HG02798 (cell line): Measurements from ENCODE around the gene WIPF2.
A peak's percentile ranks its signal among the peaks of the same experiment; 100 is the strongest.

ENCODE experiments used
- ATAC-seq: cut with Tn5 transposase; IDR thresholded peaks from one replicate; pipeline ENCODE4 v1.9.1; 2021; ENCODE audit warnings: mild to moderate bottlenecking; ENCODE audit not compliant: unreplicated experiment, poor library complexity

Gene WIPF2

DNA sequence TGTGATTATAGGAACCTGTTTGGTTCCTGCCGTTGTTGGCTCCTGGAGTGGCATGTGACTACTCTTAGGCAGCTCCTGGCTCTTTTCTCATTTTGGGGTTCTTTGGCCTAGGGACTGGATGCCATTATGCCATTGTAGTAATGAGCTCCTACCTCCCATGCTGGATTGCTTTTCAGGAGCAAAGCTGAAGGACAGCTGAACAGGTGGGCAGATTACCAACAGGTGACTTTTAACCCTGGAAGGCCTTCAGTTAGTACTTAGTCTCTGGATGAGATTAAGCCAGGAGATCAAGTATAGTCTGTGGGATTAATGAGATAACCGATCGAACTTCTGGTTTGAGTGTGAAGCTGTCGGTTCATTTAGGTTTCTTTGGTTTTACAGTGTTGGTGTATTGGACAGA is 25.2 kb downstream of the WIPF2 start:
- ATAC-seq, result no peak

DNA sequence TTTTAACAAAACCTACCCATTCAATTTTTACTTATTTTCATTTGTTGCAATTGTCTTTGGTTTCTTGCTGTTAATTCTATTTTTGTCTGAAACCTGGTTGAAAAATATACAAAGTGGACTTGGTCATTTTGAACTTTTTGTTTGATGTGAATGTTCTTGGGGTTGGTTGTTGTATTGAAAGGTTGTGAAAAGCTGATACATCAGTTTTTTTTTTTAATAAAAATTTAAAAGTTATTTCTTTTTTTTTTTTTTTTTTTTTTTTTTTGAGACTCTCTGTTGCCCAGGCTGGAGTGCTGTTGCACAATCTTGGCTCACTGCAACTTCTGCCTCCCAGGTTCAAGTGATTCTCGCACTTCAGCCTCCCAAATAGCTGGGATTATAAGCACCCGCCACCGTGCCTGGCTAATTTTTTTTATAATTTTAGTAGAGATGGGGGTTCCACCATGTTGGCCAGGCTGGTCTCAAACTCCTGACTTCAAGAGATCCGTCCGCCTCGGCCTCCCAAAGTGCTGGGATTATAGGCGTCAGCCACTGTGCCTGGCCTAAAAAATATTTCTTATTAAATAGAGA is 28.9 kb downstream of the WIPF2 start:
- ATAC-seq, result no peak

DNA sequence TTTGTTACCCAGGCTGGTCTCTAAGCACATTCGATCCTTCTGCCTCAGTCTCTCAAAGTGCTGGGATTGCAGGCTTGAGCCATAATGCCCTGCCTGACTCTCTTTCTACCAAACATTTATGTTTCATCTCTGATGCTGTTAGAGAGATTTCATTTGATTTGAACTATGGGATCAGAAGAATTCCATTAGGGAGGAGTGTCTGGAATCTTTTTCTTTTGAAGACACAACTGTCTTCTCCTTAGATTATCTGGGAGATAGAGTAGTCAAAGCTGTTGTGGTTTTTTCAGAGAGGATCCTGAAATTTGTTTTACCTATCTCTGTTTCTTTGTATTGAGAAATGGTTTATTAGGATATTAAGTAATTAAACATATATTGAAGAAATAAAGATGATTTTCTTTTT is 29.4 kb downstream of the WIPF2 start:
- no peak for ATAC-seq

DNA sequence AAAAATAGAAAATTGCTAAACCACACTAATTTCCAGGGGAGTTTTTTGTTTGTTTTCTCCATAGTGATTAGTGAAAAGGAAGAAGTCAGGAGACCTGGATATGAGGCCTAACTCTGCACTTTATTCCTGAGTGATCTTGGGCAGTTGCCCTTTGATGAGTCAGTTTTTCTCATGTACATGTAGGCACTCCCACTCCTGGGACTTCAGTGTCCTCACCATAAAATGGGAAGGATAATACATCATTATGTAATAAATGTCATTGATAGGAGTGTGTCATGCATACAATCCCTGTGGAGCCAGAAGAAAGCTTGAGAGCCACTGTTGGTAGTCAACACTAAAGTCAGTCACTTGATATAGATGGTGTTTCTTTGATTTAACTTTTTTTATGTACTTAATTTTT is 32.5 kb downstream of the WIPF2 start:
- ATAC-seq, result no peak

DNA sequence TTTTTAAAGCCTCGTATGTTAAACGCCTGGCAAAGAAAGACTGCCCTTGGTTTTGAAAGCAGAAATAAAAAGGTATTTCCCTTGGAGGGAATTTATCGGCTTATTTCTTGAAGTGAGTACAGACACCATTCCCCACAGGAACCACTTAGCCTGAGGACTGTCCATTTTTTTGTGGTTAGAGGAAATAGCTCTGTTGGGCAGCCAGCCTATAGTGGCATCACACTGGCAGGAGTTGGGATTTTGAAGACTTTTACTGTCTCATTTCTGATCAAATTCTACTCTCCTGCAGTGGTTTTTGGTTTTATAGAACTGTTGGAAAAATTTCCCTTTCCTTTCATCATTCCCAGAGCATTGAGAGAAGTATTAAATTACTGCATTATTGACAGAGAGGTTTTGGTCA is 34.5 kb downstream of the WIPF2 start:
- ATAC-seq, result no peak

DNA sequence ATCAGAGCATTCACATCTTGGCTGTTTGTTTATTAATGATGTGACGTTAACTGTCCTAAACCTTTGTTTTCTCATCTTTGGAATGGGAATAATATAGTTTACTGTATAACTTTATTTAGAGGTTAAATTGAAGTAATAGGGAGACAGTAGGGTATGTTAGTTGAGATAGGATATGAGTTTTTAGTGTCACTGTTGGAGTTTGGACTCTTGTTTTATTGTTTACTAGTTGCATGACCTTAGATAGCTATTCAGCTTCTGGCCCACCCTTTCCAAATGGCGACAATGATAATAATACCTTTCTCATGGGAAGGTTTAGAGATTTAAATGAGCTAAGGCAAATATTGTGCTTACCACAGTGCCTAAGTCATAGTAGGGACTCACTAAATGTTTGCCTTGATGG is 40.4 kb downstream of the WIPF2 start:
- no peak for ATAC-seq

DNA sequence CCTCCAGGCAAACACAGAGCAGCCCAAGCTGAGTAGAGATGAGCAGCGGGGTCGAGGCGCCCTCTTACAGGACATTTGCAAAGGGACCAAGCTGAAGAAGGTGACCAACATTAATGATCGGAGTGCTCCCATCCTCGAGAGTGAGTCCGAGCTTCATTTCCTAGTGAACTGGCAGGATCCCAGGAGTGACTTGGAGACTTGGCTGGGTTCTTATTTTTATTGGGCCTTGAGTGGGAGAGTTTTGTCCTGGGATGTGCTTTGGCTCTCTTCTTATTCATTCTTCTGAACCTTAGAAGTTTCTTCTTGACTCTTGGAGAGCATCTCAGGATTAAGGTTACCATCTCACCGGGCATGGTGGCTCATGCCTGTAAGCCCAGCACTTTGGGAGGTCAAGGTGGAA is 41.4 kb downstream of the WIPF2 start:
- ATAC-seq, result no peak

DNA sequence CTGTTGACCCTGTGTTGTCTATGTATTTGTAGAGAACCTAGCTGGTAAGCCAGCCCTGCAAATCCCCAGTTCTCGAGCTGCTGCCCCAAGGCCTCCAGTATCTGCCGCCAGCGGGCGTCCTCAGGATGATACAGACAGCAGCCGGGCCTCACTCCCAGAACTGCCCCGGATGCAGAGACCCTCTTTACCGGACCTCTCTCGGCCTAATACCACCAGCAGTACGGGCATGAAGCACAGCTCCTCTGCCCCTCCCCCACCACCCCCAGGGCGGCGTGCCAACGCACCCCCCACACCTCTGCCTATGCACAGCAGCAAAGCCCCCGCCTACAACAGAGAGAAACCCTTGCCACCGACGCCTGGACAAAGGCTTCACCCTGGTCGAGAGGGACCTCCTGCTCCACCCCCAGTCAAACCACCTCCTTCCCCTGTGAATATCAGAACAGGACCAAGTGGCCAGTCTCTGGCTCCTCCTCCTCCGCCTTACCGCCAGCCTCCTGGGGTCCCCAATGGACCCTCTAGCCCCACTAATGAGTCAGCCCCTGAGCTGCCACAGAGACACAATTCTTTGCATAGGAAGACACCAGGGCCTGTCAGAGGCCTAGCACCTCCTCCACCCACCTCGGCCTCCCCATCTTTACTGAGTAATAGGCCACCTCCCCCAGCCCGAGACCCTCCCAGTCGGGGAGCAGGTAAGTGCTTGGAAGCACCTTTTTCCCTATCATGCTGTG is 45.5 kb downstream of the WIPF2 start:
- no peak for ATAC-seq

DNA sequence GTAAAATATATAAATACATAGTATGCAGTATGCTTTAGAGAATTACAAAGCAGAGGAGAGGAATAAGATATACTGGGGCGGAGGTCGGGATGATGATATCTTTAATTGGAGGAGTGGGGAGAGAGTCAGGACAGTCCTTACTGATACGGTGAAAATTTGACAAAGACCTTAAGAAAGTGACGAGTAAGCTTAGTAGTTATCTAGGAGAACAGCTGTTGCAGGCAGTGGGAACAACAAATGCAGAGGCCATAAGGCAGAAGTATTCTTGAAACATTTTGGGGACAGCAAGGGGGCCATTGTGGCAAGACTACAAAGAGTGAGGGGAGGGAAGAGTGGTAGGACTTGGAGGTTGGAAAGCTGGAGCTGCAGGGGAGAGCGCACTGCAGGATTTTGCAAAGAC is 46.2 kb downstream of the WIPF2 start:
- no peak for ATAC-seq

DNA sequence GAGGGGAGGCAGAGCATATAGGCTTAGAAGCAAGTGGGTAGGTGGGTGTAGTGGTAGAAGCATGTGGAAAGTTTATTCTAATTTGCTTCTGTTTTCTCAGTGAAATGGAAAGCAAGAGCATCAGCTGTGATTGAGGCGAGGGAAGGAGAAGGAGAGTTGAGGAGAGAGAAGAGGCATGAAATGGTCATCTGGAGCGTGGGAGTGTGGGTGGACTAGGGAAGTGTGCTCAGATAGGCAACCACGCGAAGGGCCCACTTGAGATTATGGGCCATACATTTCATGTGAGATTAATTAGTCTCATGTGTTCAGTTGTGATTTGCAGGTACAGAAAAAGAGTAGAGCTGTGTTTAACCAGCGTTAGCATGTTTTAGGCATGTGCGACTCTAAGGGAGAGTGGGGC is 47.8 kb downstream of the WIPF2 start:
- no peak for ATAC-seq

DNA sequence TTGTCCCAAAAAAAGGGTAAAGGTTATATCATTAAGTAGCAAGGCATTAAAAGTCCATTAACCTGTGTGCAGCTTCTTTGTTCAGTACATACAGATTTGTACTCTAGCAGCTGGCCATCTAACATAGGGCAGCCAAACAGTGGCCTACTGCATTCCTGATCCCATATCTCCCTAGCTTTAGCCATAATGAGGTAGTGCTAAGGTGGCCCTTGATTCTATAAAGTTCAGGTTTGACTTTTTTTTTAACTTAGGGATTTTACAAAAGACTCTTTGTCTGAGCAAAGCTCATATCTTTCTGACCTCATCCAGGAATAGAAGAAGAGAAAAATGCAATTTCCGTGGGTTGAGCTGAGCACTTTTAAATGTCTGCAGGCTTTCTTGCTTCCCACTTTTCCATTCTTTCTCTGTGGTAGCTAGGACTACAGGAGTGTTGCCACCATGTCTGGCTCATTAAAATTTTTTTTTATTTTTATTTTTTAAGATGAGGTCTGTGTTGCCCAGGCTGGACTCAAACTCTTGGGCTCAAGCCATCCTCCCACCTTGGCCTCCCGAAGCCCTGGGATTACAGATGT is 49.1 kb downstream of the WIPF2 start:
- ATAC-seq, result no peak

DNA sequence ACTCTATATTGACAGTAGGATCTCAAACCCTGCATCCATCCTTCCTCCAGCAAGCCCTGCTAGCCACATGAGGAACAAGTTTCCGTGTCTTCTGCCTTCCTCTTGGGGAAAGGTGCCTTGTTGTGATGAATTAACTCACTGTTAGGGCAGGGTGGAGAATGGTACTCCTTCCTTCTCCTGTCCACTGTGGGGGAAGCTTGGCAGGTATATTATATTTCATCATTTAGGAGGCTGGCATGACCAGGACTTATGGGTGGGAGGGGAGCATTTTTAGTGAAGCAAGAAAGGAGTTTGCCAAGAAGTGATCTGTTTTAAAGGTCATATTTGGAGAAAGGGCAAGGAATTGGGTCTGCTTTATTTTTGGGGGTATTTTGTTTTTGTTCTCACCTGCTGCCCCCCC is 59.3 kb downstream of the WIPF2 start:
- no peak for ATAC-seq

DNA sequence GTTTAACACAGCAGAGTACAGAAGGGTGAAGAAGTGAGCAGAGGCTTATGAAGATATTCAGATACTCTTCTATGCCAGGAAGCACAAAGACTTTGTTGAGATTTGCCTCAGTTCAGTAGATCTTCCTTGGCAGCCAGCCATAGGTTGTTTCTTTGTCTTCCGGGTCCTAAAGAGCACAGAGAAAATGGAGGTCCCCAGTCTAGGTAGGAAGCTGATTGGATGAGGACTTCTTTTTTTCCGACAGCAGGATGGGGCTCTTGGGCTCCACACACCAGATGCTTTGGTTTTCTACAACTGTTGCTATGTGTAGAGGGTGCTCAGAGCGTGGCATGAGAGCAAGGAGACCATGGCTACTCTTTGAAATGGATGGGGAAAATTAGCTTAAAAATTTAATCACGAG is 60.3 kb downstream of the WIPF2 start:
- no peak for ATAC-seq

DNA sequence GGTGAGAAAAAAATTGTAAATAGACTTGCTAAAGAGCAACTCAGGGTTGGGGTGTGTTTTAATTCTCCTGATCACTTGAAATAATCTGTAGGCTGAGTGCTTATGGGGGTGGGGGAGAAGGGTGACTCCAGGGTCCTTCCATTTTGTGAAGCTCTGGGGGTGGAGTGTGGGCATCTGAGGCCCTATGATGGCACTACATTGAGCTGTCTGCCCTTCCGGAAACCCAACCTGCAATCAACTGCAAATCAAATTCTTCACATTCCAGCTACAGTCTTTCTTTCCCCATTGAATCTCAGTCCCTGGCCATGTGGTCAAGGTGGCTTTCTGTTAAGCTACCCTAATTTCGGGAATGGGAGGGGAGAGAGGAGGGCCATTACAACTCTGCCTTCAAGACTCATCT is 62.6 kb downstream of the WIPF2 start:
- no peak for ATAC-seq

DNA sequence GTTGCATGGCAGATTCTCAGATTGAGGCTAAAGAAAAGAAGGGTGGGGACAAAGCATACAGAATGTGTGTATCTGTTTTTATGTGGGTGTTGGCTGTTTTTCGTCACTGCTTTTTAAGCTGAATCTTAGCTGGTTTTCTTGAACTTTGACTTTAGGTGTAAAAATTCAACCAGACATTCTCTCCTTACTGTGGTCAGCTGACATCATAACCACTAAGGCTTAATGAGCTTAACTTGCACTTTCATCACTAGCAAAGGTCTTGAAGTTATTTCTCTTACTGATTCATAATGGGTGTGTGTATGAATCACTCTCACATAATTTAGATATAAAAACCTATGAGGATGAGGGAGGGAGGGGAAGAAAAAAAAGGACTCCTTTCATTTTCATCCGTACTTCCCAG is 64.6 kb downstream of the WIPF2 start:
- no peak for ATAC-seq

DNA sequence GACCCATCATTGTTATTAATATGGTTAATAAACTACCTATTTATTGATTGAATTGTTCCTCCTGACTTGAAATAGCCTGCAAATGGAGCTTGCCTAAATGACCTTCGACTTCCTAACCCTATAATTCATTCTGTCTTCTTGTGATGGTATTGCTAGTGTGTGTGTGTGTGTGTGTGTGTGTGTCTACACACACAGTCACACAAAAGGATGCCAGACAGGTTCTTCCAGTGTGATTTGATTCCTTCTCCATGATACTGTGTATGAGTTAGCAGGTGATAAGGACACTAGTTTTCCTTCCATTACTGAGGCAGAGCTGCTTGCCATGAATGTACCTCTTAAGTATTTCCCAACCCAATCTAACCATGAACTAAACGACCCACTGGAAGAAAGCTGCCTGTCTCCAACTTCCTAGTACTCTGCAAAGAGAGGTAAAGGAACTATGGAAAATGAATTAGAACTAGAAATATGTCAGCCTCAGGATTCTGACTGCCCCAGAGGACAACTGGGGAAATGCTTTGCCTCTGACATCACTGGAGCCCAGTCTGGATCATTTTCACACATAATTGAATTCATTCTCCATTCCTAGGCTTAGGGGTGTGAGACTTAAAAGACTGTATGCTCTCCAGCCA is 65.1 kb downstream of the WIPF2 start:
- ATAC-seq, result no peak

DNA sequence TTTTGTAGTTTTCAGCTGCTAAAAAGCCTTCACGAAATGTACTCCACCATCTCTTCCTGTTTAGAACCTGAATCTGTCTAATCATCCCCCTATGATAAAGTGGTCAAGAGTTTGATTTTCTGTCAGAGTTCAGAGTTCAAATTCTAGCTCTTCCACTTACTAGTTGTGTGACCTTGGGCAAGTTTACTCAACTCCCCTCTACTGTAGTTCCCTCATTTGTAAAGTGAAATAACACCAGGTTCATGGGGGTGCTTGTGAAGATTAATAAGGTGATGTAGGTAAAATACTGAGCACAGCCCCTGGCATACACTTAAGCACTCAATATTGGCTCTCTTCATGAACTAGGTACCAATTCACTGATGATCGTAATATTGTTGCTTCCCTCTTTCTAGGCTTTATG is 67.4 kb downstream of the WIPF2 start:
- ATAC-seq, result no peak

DNA sequence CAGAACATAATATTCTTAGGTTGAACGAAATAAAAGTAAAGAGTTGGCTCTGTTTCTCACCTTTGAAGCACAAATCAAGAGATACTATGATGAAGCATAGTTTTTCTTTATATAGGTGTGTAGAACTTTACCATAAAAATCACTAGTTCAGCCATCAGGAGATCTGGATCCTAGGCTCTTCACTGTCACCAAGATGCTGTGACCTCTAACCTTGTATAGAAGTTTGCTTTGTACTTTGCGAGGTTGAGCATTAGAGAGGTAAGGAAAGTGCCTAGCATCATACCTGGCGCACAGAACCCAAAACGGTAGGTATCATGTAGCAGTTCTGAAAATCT is 68.0 kb downstream of the WIPF2 start:
- no peak for ATAC-seq

DNA sequence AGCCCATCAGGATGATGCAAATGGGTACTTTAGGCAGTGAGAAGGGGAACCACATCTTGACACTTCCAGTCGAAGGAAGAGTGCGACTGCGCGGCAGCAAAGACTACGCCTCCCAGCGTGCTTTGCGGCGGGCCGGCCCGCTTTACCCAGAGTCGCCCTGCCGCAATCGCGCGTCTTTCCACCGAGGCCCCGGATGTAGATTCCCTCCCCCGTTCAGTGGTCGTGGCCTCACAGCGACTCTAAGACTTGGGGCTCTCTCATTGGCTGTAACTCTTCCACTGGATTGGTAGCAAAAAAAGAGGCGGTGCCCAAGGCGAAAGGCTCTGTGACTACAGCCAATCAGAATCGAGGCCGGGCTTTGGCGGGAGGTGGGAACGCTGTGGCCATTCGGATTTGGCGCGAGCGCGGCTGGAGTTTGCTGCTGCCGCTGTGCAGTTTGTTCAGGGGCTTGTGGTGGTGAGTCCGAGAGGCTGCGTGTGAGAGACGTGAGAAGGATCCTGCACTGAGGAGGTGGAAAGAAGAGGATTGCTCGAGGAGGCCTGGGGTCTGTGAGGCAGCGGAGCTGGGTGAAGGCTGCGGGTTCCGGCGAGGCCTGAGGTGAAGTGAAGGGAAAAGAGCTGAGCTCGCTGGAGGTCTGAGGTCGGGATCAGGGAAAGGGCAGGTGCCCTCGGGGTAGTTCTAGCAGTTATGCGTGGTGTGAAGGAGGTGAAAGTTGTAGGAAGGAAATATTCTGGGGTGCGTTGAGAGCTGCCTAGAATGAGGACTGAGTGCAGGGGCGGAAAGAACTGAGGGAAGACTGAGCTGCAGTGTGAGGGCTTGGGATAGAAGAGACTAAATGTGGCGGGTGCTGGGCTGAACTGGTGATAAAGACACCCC is 68.6 kb downstream of the WIPF2 start, which contains the start of gene CDC6:
Gene CDC6 (plus strand): TSS at position 386 of the 876 bp plus-strand sequence. CDS start 1,542 bp downstream, outside the sequence.
- ATAC-seq, result peak; percentile 95

DNA sequence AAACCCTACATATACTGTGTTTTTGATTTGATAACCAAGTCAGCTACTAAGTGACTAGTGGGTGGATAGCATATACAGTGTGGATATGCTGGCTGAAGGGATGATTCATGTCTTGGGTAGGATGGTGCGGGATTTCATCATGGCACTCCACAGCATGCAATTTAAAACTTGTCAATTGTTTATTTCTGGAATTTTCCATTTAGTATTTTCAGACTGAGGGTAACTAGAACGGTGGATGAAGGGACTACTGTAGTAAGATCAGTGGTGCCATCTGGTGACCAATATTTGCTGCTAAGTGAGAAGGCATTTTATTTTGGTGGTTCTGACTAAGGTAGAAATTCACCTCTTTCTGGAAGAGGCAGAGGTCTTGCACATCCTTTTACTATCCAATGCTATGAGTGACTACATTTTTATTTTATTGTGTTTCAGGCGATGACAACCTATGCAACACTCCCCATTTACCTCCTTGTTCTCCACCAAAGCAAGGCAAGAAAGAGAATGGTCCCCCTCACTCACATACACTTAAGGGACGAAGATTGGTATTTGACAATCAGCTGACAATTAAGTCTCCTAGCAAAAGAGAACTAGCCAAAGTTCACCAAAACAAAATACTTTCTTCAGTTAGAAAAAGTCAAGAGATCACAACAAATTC is 71.7 kb downstream of the WIPF2 start:
- no peak for ATAC-seq
